Activated CD8-positive, alpha-beta memory T cell treated with anti-CD3 and anti-CD28 coated beads for 4 hours (primary cell): ENCODE data around the gene HS3ST2.

Experiments used
- DNase-seq, 2 donors: peaks; one replicate each; pipeline ENCODE4 v3.0.0-alpha.2; 2020; ENCODE audit warnings: low read depth in 2 of 2

HS3ST2 gene

GRCh38 chr16:22813948-22814710 lies at the start of gene HS3ST2:
Gene HS3ST2 (plus strand): TSS chr16:22814162. CDS start chr16:22814611, 449 bp downstream.
- no peak for DNase-seq

GRCh38 chr16:22764662-22765327 lies 49.2 kb upstream of the HS3ST2 start:
- no peak for DNase-seq

GRCh38 chr16:22765479-22765878 lies 48.5 kb upstream of the HS3ST2 start:
- DNase-seq = no peak

GRCh38 chr16:22770866-22771265 lies 43.1 kb upstream of the HS3ST2 start:
- no peak for DNase-seq

- no peak for DNase-seq
Observed at GRCh38 chr16:22771551-22771950, 42.4 kb upstream of the HS3ST2 start.

- DNase-seq = no peak
Observed at GRCh38 chr16:22775220-22775922, 38.6 kb upstream of the HS3ST2 start.

- DNase-seq = no peak
Observed at GRCh38 chr16:22781480-22781879, 32.5 kb upstream of the HS3ST2 start.

GRCh38 chr16:22782314-22782713 lies 31.6 kb upstream of the HS3ST2 start:
- DNase-seq = no peak

GRCh38 chr16:22784690-22785214 lies 29.2 kb upstream of the HS3ST2 start:
- DNase-seq = no peak

GRCh38 chr16:22785552-22785951 lies 28.4 kb upstream of the HS3ST2 start:
- no peak for DNase-seq

GRCh38 chr16:22786284-22786683 lies 27.7 kb upstream of the HS3ST2 start:
- DNase-seq = no peak

GRCh38 chr16:22786691-22787090 lies 27.3 kb upstream of the HS3ST2 start:
- no peak for DNase-seq

GRCh38 chr16:22787466-22788192 lies 26.3 kb upstream of the HS3ST2 start:
- no peak for DNase-seq

- no peak for DNase-seq
Observed at GRCh38 chr16:22788193-22788530, 25.8 kb upstream of the HS3ST2 start.

GRCh38 chr16:22789281-22789945 lies 24.5 kb upstream of the HS3ST2 start:
- DNase-seq = no peak

GRCh38 chr16:22797551-22797950 lies 16.4 kb upstream of the HS3ST2 start:
- no peak for DNase-seq

GRCh38 chr16:22799113-22799512 lies 14.8 kb upstream of the HS3ST2 start:
- DNase-seq = no peak

GRCh38 chr16:22804893-22805292 lies 9.1 kb upstream of the HS3ST2 start:
- no peak for DNase-seq

GRCh38 chr16:22805326-22805725 lies 8.6 kb upstream of the HS3ST2 start:
- DNase-seq = no peak

- DNase-seq = no peak
Observed at GRCh38 chr16:22806811-22807210, 7.2 kb upstream of the HS3ST2 start.

GRCh38 chr16:22810226-22810625 lies 3.7 kb upstream of the HS3ST2 start:
- no peak for DNase-seq
